K562 (cell line): ENCODE data around the gene CCDC9B. TPM values are rescaled to one million over a fixed set of nuclear protein-coding genes. Genes with fewer than 3 reads are reported as not detected.

Source experiments
- E2F8 ChIP-seq: fragments of 450-650 bp; IDR thresholded peaks from 2 replicates; pipeline ENCODE4 v1.7.1; 2018; ENCODE audit warnings: mild to moderate bottlenecking, low read depth; ENCODE audit not compliant: partially characterized antibody
- ETV5 ChIP-seq: sonication (generic); formaldehyde crosslinking; IDR thresholded peaks from 2 replicates; pipeline ENCODE4 v1.4.0; 2020; ENCODE audit warnings: low read depth, mild to moderate bottlenecking, missing genetic modification reagents
- HEY1 ChIP-seq: fragments of 250-450 bp; sonication (Bioruptor Pico); IDR thresholded peaks from 2 replicates; pipeline ENCODE4 v1.5.0; 2020; ENCODE audit warnings: mild to moderate bottlenecking, moderate library complexity, borderline replicate concordance
- HOXB6 ChIP-seq: fragments of 250-450 bp; sonication (Bioruptor Pico); IDR thresholded peaks from 2 replicates; pipeline ENCODE4 v1.5.1; 2022; ENCODE audit warnings: mild to moderate bottlenecking, borderline replicate concordance
- MECOM ChIP-seq: fragments of 250-450 bp; sonication (Bioruptor Pico); IDR thresholded peaks from 2 replicates; pipeline ENCODE4 v1.8.0; 2022; ENCODE audit warnings: inconsistent platforms
- MYC ChIP-seq, 2 experiments: fragments of 250-450 bp in 1 of 2; sonication (Bioruptor Pico) in 1 of 2; IDR thresholded peaks; 2 replicates each; pipeline versions ENCODE4 v1.5.1 to v1.6.1; 2012 to 2021; ENCODE audit warnings: low read depth in 2 of 2, borderline replicate concordance in 1 of 2, improper control_type of control experiment in 1 of 2, low read length in 1 of 2, mild to moderate bottlenecking in 1 of 2, moderate library complexity in 1 of 2
- PHF8 ChIP-seq: fragments of 200-600 bp; sonication (generic); IDR thresholded peaks from 2 replicates; pipeline ENCODE4 v1.6.1; 2012; ENCODE audit warnings: mixed run types, mild to moderate bottlenecking, inconsistent platforms, low read length, moderate library complexity, borderline replicate concordance
- POLR2AphosphoS5 ChIP-seq: IDR thresholded peaks from 2 replicates; pipeline ENCODE4 v1.6.1; 2011; ENCODE audit warnings: mild to moderate bottlenecking, low read depth, low read length, moderate library complexity; ENCODE audit not compliant: control insufficient read depth, insufficient read depth
- POLR2B ChIP-seq: fragments of 450-650 bp; IDR thresholded peaks from 2 replicates; pipeline ENCODE4 v1.6.1; 2018; ENCODE audit warnings: low read depth; ENCODE audit not compliant: partially characterized antibody
- RHOXF2B ChIP-seq: fragments of 250-450 bp; sonication (Bioruptor Pico); conservative IDR thresholded peaks from 2 replicates; pipeline ENCODE4 v1.5.1; 2021
- XRCC5 ChIP-seq: fragments of 200-400 bp; formaldehyde crosslinking; IDR thresholded peaks from 2 replicates; pipeline ENCODE4 v1.6.1; 2017; ENCODE audit warnings: low read depth, mild to moderate bottlenecking, low read length
- ZC3H4 ChIP-seq: sonication (generic); formaldehyde crosslinking; IDR thresholded peaks from 2 replicates; pipeline ENCODE4 v1.9.0; 2021; ENCODE audit warnings: missing genetic modification reagents, borderline replicate concordance
- ZNF165 ChIP-seq: fragments of 250-450 bp; sonication (Bioruptor Pico); IDR thresholded peaks from 2 replicates; pipeline ENCODE4 v1.4.0; 2020; ENCODE audit warnings: borderline replicate concordance
- ZNF384 ChIP-seq: IDR thresholded peaks from 2 replicates; pipeline ENCODE4 v1.6.1; 2012; ENCODE audit warnings: low read depth, low read length, improper control_type of control experiment
- ZNF778 ChIP-seq: fragments of 450-650 bp; formaldehyde crosslinking; IDR thresholded peaks from 2 replicates; pipeline ENCODE4 v1.4.0; 2020; ENCODE audit warnings: mild to moderate bottlenecking, moderate library complexity
- polyA plus RNA-seq, 8 experiments: library from polyadenylated mRNA; depleted of rRNA in 4 of 8; stranded (reverse) in 5 of 8; unstranded in 3 of 8; fragments of >200 nt; fragmentation: Nextera tagmentation in 2 of 8; fragmentation: Illumina TruSeq in 1 of 8; extraction: Ambion mirVana in 2 of 8; extraction: Trizol in 1 of 8; gene quantifications; 2 replicates each; pipeline versions ENCODE4 v1.2.1 to v1.2.3, GENCODE V29; 2011 to 2014; ENCODE audit warnings: inconsistent platforms in 1 of 8, missing spikeins in 1 of 8
- total RNA-seq, 7 experiments: library from RNA; depleted of rRNA in 6 of 7; stranded (reverse); fragments of >200 nt in 6 of 7; fragmentation: Illumina TruSeq in 2 of 7; extraction: Trizol in 2 of 7; gene quantifications; 2 replicates each; pipeline versions ENCODE4 v1.2.1 to v1.2.3, GENCODE V29; 2011 to 2021; ENCODE audit warnings: low replicate concordance in 1 of 7
- TF ChIP-seq, protein P1 (sequence below): sonication (generic); formaldehyde crosslinking; IDR thresholded peaks from 2 replicates; pipeline ENCODE4 v1.8.0; 2023; ENCODE audit warnings: mild to moderate bottlenecking, missing genetic modification reagents
- TF ChIP-seq, protein P2 (sequence below), 2 experiments: fragments of 450-650 bp; IDR thresholded peaks; 2 replicates each; pipeline ENCODE4 v1.6.1; 2016
- TF ChIP-seq, protein P3 (sequence below): fragments of 200-800 bp; sonication (Bioruptor generic); IDR thresholded peaks from 2 replicates; pipeline ENCODE4 v1.6.1; 2017; ENCODE audit warnings: missing genetic modification characterization, missing compliant biosample characterization

Gene CCDC9B
- total and polyA plus RNA-seq, 9 of the 15 experiments (the other 6 are each of a cell fraction or from before 2014, with no cell fraction given) = 0.01 to 0.47 (median 0.15) TPM; not detected in 1

DNA sequence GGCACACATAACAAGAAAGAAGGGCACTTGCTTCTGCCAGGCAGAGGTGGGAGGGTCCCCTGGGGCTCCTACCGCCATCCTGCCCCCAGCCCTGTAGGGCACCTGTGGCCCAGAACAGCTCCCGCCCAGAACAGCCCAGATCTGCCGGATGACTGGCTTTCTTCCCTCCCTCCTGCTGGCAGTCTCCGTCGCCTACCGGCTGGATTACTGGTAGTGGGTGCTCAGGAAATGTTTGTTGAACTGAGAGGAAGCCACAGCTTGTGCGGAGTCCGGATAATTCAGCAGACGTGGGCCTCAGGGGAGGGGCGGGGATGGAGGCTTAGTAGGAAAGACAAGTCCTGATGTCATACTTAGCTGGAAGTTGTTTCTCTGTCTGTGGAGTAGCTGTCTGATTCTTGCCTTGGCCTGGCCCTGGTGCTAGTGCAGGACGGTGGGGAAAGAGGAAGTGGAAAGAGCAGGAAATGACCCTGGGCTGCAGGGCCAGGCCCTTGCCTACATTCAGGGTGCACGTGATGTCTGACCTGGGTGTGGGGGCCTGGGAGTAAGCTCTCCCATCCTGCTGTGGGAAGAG is 6.7 kb downstream of the CCDC9B start (continued):
- TF ChIP-seq, protein P1, sequence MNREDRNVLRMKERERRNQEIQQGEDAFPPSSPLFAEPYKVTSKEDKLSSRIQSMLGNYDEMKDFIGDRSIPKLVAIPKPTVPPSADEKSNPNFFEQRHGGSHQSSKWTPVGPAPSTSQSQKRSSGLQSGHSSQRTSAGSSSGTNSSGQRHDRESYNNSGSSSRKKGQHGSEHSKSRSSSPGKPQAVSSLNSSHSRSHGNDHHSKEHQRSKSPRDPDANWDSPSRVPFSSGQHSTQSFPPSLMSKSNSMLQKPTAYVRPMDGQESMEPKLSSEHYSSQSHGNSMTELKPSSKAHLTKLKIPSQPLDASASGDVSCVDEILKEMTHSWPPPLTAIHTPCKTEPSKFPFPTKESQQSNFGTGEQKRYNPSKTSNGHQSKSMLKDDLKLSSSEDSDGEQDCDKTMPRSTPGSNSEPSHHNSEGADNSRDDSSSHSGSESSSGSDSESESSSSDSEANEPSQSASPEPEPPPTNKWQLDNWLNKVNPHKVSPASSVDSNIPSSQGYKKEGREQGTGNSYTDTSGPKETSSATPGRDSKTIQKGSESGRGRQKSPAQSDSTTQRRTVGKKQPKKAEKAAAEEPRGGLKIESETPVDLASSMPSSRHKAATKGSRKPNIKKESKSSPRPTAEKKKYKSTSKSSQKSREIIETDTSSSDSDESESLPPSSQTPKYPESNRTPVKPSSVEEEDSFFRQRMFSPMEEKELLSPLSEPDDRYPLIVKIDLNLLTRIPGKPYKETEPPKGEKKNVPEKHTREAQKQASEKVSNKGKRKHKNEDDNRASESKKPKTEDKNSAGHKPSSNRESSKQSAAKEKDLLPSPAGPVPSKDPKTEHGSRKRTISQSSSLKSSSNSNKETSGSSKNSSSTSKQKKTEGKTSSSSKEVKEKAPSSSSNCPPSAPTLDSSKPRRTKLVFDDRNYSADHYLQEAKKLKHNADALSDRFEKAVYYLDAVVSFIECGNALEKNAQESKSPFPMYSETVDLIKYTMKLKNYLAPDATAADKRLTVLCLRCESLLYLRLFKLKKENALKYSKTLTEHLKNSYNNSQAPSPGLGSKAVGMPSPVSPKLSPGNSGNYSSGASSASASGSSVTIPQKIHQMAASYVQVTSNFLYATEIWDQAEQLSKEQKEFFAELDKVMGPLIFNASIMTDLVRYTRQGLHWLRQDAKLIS (CRISPR knock-in tag) = no peak
- TF ChIP-seq MYC (IDR thresholded peaks at IDR 0.05; ENCODE audit: low read depth, low read length) = no peak
- TF ChIP-seq MYC (CRISPR knock-in tag; IDR thresholded peaks at IDR 0.05; ENCODE audit: borderline replicate concordance, low read depth) = no peak
- TF ChIP-seq, protein P2, sequence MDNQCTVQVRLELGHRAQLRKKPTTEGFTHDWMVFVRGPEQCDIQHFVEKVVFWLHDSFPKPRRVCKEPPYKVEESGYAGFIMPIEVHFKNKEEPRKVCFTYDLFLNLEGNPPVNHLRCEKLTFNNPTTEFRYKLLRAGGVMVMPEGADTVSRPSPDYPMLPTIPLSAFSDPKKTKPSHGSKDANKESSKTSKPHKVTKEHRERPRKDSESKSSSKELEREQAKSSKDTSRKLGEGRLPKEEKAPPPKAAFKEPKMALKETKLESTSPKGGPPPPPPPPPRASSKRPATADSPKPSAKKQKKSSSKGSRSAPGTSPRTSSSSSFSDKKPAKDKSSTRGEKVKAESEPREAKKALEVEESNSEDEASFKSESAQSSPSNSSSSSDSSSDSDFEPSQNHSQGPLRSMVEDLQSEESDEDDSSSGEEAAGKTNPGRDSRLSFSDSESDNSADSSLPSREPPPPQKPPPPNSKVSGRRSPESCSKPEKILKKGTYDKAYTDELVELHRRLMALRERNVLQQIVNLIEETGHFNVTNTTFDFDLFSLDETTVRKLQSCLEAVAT (IDR thresholded peaks at IDR 0.05) = no peak
- TF ChIP-seq PHF8 = peak; percentile 30; the same call in 1 of the 2 replicates
- no peak for TF ChIP-seq HEY1 (CRISPR knock-in tag)
- TF ChIP-seq ETV5 (CRISPR knock-in tag) = no peak
- no peak for TF ChIP-seq RHOXF2B
- TF ChIP-seq E2F8 = no peak
- no peak for TF ChIP-seq ZNF165 (CRISPR knock-in tag)
- TF ChIP-seq MECOM (CRISPR knock-in tag) = no peak
- TF ChIP-seq, protein P3, sequence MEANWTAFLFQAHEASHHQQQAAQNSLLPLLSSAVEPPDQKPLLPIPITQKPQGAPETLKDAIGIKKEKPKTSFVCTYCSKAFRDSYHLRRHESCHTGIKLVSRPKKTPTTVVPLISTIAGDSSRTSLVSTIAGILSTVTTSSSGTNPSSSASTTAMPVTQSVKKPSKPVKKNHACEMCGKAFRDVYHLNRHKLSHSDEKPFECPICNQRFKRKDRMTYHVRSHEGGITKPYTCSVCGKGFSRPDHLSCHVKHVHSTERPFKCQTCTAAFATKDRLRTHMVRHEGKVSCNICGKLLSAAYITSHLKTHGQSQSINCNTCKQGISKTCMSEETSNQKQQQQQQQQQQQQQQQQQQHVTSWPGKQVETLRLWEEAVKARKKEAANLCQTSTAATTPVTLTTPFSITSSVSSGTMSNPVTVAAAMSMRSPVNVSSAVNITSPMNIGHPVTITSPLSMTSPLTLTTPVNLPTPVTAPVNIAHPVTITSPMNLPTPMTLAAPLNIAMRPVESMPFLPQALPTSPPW (CRISPR knock-in tag) = 0 out of 2 replicates have a peak, but pooled peaks have one; percentile 30
- no peak for TF ChIP-seq POLR2B
- no peak for TF ChIP-seq ZNF384
- TF ChIP-seq XRCC5 = no peak
- TF ChIP-seq HOXB6 (CRISPR knock-in tag) = no peak
- no peak for TF ChIP-seq ZC3H4 (CRISPR knock-in tag)
- TF ChIP-seq POLR2AphosphoS5 = no peak
- no peak for TF ChIP-seq ZNF778 (CRISPR knock-in tag)
